ENCODE data around the gene HERC5.

Gene HERC5

DNA sequence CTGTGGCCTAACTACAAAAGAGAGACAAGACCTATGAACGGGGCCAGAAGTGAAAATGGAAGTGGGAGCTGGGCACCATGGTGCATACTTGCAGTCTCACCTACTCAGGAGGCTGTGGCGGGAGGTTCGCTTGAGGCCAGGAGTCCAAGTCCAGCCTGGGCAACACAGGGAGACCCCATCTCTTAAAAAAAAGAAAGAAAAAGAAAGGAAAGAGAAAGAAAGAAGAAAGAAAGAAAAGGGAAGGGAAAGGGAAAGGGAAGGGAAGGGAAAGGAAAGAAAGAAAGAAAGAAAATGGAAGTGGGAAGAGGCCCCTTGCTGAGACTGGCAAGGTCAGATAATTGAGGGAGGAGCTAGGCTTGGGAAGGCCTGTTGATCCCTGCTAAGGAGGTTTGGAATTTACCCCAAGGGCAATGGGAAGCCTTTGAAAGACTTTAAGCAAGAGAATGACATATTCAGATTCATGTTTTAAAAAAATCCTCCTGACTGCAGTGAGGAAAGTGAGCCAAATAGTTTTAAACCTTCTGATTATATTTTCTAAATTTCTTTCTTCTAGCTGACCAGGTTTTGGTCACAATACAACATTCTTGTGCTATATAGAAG is 17.7 kb upstream of the HERC5 start:
- TF ChIP-seq, protein P1, sequence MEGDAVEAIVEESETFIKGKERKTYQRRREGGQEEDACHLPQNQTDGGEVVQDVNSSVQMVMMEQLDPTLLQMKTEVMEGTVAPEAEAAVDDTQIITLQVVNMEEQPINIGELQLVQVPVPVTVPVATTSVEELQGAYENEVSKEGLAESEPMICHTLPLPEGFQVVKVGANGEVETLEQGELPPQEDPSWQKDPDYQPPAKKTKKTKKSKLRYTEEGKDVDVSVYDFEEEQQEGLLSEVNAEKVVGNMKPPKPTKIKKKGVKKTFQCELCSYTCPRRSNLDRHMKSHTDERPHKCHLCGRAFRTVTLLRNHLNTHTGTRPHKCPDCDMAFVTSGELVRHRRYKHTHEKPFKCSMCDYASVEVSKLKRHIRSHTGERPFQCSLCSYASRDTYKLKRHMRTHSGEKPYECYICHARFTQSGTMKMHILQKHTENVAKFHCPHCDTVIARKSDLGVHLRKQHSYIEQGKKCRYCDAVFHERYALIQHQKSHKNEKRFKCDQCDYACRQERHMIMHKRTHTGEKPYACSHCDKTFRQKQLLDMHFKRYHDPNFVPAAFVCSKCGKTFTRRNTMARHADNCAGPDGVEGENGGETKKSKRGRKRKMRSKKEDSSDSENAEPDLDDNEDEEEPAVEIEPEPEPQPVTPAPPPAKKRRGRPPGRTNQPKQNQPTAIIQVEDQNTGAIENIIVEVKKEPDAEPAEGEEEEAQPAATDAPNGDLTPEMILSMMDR (IDR thresholded peaks at IDR 0.05; ENCODE audit: insufficient read depth, low read depth, low read length, missing control alignments), result no peak
- H3K4me3 ChIP-seq (ENCODE audit: low read depth, low read length), result no peak overlapping the region
- no peak for DNase-seq (ENCODE audit: low read depth)

DNA sequence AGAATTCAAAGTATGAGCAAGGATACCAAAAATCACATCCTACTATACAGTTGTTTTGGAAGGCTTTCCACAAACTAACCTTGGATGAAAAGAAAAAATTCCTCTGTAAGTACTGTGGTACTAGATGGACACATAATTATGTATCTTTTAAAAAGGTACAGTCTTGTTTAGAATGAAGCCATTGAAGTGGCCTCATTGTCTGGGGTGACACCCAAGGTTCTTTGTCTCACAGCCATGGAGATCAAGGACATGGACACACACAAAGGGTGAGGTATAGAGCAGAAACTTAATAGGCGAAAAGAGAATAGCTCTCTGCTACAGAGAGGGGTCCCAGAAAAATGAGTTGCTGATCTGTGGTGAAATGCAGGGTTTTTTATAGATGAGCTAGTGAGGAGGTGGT is 16.8 kb upstream of the HERC5 start:
- no peak for DNase-seq (ENCODE audit: low read depth)
- no peak overlapping the region for H3K4me3 ChIP-seq (ENCODE audit: low read depth, low read length)
- TF ChIP-seq, protein P1 (IDR thresholded peaks at IDR 0.05; ENCODE audit: insufficient read depth, low read depth, low read length, missing control alignments), result no peak

DNA sequence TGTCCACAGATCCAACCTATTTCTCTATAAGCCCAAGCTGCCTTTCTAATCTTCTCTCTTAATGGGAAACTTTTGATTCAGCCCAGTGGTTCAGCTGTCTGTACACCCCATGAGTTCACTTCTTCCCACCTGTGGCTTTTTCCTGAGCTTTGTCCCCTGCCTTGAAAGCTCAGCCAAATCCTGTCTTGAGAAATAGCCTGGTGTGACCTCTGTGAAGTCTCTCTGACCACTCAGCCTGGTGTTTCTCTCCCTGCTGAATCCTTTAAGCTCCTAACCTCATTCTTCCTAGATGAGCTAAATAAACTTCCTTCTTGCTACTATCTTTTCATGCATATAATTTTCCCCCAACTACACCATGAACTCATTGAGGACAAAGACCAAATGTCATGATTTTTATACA is 15.2 kb upstream of the HERC5 start:
- TF ChIP-seq, protein P1 (IDR thresholded peaks at IDR 0.05; ENCODE audit: insufficient read depth, low read depth, low read length, missing control alignments), result no peak
- no peak overlapping the region for H3K4me3 ChIP-seq (ENCODE audit: low read depth, low read length)
- no peak for DNase-seq (ENCODE audit: low read depth)

DNA sequence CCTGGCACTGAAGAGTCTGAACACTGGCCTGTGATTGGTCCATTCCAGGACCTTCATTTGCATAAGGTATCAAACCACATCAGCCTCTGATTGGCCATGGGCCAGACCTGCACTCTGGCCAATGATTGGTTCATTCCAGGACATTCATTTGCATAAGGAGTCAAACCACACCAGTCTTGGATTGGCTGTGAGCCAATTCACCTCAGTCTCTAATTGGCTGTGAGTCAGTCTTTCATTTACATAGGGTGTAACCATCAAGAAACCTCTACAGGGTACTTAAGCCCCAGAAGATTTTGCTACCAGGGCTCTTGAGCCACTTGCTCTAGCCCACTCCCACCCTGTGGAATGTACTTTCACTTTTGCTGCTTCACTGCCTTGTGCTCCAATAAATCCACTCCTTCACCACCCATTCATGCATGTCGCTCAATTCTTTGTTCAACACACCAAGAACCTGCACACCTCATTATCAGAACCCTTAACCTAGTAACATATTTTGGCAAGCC is 14.2 kb upstream of the HERC5 start:
- H3K4me3 ChIP-seq (ENCODE audit: low read depth, low read length), result no peak overlapping the region
- TF ChIP-seq, protein P1 (IDR thresholded peaks at IDR 0.05; ENCODE audit: insufficient read depth, low read depth, low read length, missing control alignments), result no peak
- no peak for DNase-seq (ENCODE audit: low read depth)

DNA sequence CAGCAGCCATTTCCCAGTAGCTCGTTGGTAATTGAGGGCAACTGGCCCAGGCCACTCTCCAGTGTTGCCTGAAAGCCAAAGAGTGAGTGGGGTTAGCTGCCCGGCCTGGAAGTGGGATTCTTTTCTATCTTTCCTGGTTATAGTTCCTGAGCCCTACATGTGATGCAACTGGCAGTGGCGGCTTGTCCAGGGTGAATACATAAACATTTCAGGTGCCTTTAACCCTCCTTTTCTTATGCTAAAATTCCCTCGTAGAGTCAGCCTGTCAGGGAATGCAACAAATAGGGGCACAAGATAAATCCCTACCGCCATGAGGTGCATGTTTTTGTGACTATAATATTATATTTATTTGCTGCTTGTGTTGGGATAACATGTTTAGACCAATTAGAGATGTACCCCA is 13.4 kb upstream of the HERC5 start:
- TF ChIP-seq, protein P1 (IDR thresholded peaks at IDR 0.05; ENCODE audit: insufficient read depth, low read depth, low read length, missing control alignments), result no peak
- DNase-seq (ENCODE audit: low read depth), result no peak

DNA sequence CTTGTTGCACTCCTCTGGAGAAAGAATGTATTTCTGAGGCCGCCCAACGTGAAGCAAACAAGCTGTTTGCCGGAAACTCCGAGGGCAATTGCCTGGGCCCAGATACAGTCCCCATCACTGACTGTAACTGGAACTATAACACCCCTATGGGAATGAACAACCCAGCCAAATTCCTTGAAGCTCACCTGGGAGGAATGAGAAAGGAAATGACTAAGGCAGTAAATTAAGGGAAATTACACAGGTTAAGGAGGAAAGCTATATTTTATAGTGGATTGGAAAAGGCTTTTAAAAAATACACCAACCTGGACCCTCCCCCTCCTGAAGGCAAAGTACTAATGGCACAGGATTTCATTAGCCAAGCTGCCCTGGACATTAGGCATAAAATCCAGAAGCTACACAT is 11.7 kb upstream of the HERC5 start:
- DNase-seq (ENCODE audit: low read depth), result no peak
- TF ChIP-seq, protein P1 (IDR thresholded peaks at IDR 0.05; ENCODE audit: insufficient read depth, low read depth, low read length, missing control alignments), result no peak
- no peak overlapping the region for H3K4me3 ChIP-seq (ENCODE audit: low read depth, low read length)

More for the DNA sequence above, 13.4 kb upstream of the HERC5 start:
- H3K4me3 ChIP-seq (ENCODE audit: low read depth, low read length), result no peak overlapping the region

DNA sequence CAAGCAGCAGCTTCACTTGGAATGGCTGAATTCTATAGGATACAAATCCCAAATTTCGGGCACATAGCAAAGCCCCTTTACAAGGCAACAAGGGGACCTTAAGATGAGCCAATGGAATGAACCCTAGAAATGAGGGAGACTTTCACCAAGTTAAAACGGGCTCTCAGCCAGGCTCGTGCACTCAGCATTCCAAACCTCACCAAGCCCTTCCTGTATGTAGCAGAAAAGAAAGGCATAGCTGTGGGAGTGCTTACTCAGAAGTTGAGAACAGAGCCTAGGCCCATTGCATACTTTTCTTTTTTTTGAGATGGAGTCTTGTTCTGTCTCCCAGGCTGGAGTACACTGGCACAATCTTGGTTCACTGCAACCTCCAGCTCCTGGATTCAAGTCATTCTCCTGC is 10.8 kb upstream of the HERC5 start:
- DNase-seq (ENCODE audit: low read depth), result no peak
- TF ChIP-seq, protein P1 (IDR thresholded peaks at IDR 0.05; ENCODE audit: insufficient read depth, low read depth, low read length, missing control alignments), result no peak
- H3K4me3 ChIP-seq (ENCODE audit: low read depth, low read length), result no peak overlapping the region
